ENCODE results near the gene PKP4. TPM values are rescaled to one million over a fixed set of nuclear protein-coding genes. Genes with fewer than 3 reads are reported as not detected.

PKP4 gene
- total RNA-seq, 1 experiment from 2014 or later: 52.0 TPM

- no peak overlapping the region for H4K8ac ChIP-seq (replicated peaks; ENCODE audit: insufficient read length, low read depth, low read length)
- H3K56ac ChIP-seq (ENCODE audit: insufficient read length, low read depth, low read length): no peak overlapping the region
- no peaks in the 10 kb centered on the region for H3K27me3 Mint-ChIP-seq (ENCODE audit: low read depth)
- no peak overlapping the region for H2AK5ac ChIP-seq (ENCODE audit: insufficient read length, low read length)
- no peak for TF ChIP-seq CTCF (conservative IDR thresholded peaks at IDR 0.05)
- H3K23me2 ChIP-seq (ENCODE audit: insufficient read length, low read depth, low read length, poor library complexity, severe bottlenecking): no peaks in the 10 kb centered on the region
- H2BK20ac ChIP-seq (ENCODE audit: low read depth, low read length, poor library complexity, severe bottlenecking): no peak overlapping the region
- H4K91ac ChIP-seq (ENCODE audit: insufficient read length, low read depth, low read length): no peak overlapping the region
- H3K36me3 Mint-ChIP-seq (ENCODE audit: insufficient read depth in 1 of 3, low read depth in 3 of 3): peaks cover 0 to 23% (median 0%) of the 10 kb centered on the region in 3 experiments; a peak in 5 of 7 replicates
- no peak overlapping the region for H2BK120ac ChIP-seq (ENCODE audit: low read depth, low read length, poor library complexity, severe bottlenecking)
- H2AFZ ChIP-seq (ENCODE audit: low read length): no peak overlapping the region
- no peaks in the 10 kb centered on the region for H3K9me3 ChIP-seq (ENCODE audit: control insufficient read depth, low read depth, low read length)
- H3T11ph ChIP-seq (ENCODE audit: low read length): no peak overlapping the region
- WGBS (ENCODE audit: extremely low coverage, insufficient read length, low lambda C conversion rate): no CpG with 5 or more reads among the region's 1 CpG
- no peak overlapping the region for H3K27ac Mint-ChIP-seq
- H2BK12ac ChIP-seq (ENCODE audit: insufficient read length, low read depth, low read length): no peak overlapping the region
- H3K4me1 Mint-ChIP-seq: peaks cover 5 to 8% of the 10 kb centered on the region in 2 experiments; a peak in 2 of 4 replicates
- no peak for DNase-seq
- H3K27me3 ChIP-seq (ENCODE audit: insufficient read depth, low read length): no peaks in the 10 kb centered on the region
- no peak overlapping the region for H2BK5ac ChIP-seq (ENCODE audit: insufficient read length, low read length)
- H3K4me3 Mint-ChIP-seq: no peak overlapping the region
- H3K79me1 ChIP-seq (ENCODE audit: insufficient read depth, low read depth, low read length, poor library complexity, severe bottlenecking): peaks cover 3% of the 10 kb centered on the region
- H3K79me2 ChIP-seq (ENCODE audit: insufficient read depth, low read length): no peaks in the 10 kb centered on the region
- no peaks in the 10 kb centered on the region for H3K4me1 ChIP-seq (ENCODE audit: insufficient read depth, low read length)
- H3K9ac ChIP-seq (ENCODE audit: extremely low read depth, insufficient read length, low read length): no peak overlapping the region
- no peak overlapping the region for H3K14ac ChIP-seq (ENCODE audit: insufficient read depth, low read length)
- H3K4ac ChIP-seq (ENCODE audit: low read depth, low read length): no peak overlapping the region
- no peaks in the 10 kb centered on the region for H3K9me3 Mint-ChIP-seq
- H4K20me1 ChIP-seq (ENCODE audit: control insufficient read depth, insufficient read depth, insufficient read length): no peaks in the 10 kb centered on the region
- no peak overlapping the region for H3K27ac ChIP-seq (ENCODE audit: insufficient read length, low read depth, low read length)
- H3K23ac ChIP-seq (ENCODE audit: insufficient read length, low read depth, low read length): no peak overlapping the region
- H2BK15ac ChIP-seq (ENCODE audit: low read depth, low read length): no peak overlapping the region
- H3K4me2 ChIP-seq (ENCODE audit: insufficient read depth, insufficient read length, low read length): no peak overlapping the region
- no peak overlapping the region for H4K5ac ChIP-seq (ENCODE audit: insufficient read length, low read depth, low read length)
- H3K18ac ChIP-seq (ENCODE audit: insufficient read length, low read depth, low read length): no peak overlapping the region
These were observed 85.8 kb downstream of the PKP4 start for GRCh38 chr2:158542577-158542976.
